Lower leg skin (tissue), 3 donors: ENCODE results near the gene CCDC33.

Experiments
- CTCF ChIP-seq, 3 donors: fragments of 450-650 bp; IDR thresholded peaks; one replicate each; pipeline ENCODE4 v1.5.1; 2016; ENCODE audit warnings: antibody characterized with exemption in 3 of 3, mild to moderate bottlenecking in 3 of 3, moderate library complexity in 2 of 3
- POLR2A ChIP-seq, 2 donors: fragments of 450-650 bp; IDR thresholded peaks; one replicate each; pipeline ENCODE4 v1.6.1; 2016 to 2017; ENCODE audit warnings: antibody characterized with exemption in 2 of 2, mild to moderate bottlenecking in 1 of 2, moderate library complexity in 1 of 2

GRCh38 chr15:74205582-74205947, 30.6 kb upstream of the CCDC33 start:
- no peak for TF ChIP-seq CTCF (IDR thresholded peaks at IDR 0.05)
- no peak for TF ChIP-seq POLR2A (IDR thresholded peaks at IDR 0.05)
